Esophagus (tissue), 2 donors: Measurements from ENCODE around the gene WNT5B. TPM values are rescaled to one million over a fixed set of nuclear protein-coding genes. Genes with fewer than 3 reads are reported as not detected.

Experiments
- H3K27ac ChIP-seq, 2 donors: one replicate each; pipeline ENCODE4 v1.5.1; 2013; ENCODE audit warnings: low read depth in 2 of 2, mild to moderate bottlenecking in 2 of 2, inconsistent platforms in 1 of 2, low read length in 1 of 2, moderate library complexity in 1 of 2
- H3K27me3 ChIP-seq, 2 donors: one replicate each; pipeline ENCODE4 v1.6.1; 2013; ENCODE audit warnings: low read length in 2 of 2, control low read depth in 1 of 2, mild to moderate bottlenecking in 1 of 2; ENCODE audit not compliant: insufficient read depth in 2 of 2, control insufficient read depth in 1 of 2
- H3K36me3 ChIP-seq, 2 donors: one replicate each; pipeline ENCODE4 v1.6.1; 2013; ENCODE audit warnings: low read length in 1 of 2; ENCODE audit not compliant: control insufficient read depth in 2 of 2, insufficient read depth in 2 of 2
- H3K4me1 ChIP-seq, 2 donors: one replicate each; pipeline ENCODE4 v1.6.1; 2013; ENCODE audit warnings: low read length in 1 of 2; ENCODE audit not compliant: control insufficient read depth in 2 of 2, insufficient read depth in 2 of 2
- H3K4me3 ChIP-seq, 2 donors: one replicate each; pipeline ENCODE4 v1.5.1; 2013; ENCODE audit warnings: low read length in 2 of 2, mild to moderate bottlenecking in 2 of 2, low read depth in 1 of 2, moderate library complexity in 1 of 2
- H3K9me3 ChIP-seq, 2 donors: one replicate each; pipeline ENCODE4 v1.6.1; 2013; ENCODE audit warnings: mild to moderate bottlenecking in 2 of 2, low read depth in 1 of 2, low read length in 1 of 2, moderate library complexity in 1 of 2; ENCODE audit not compliant: control insufficient read depth in 2 of 2, insufficient read depth in 1 of 2
- WGBS, 2 donors: extraction: QIAGEN DNeasy Blood & Tissue Kit; methylation state at CpG; one replicate each; pipeline ENCODE4 v1.1.7; 2013; 5-methylcytosine and 5-hydroxymethylcytosine counted together
- polyA plus RNA-seq, 2 donors: library from polyadenylated mRNA; stranded (reverse); fragments of 200-250 nt; gene quantifications; one replicate each; pipeline ENCODE4 v1.2.3, GENCODE V29; 2013
- donor health status: healthy with polysubstance abuse.
- donor health status: Bipolar disorder and iron deficiency.

The WNT5B gene
- polyA plus RNA-seq, 2 donors = 10.1 to 13.9 TPM

DNA sequence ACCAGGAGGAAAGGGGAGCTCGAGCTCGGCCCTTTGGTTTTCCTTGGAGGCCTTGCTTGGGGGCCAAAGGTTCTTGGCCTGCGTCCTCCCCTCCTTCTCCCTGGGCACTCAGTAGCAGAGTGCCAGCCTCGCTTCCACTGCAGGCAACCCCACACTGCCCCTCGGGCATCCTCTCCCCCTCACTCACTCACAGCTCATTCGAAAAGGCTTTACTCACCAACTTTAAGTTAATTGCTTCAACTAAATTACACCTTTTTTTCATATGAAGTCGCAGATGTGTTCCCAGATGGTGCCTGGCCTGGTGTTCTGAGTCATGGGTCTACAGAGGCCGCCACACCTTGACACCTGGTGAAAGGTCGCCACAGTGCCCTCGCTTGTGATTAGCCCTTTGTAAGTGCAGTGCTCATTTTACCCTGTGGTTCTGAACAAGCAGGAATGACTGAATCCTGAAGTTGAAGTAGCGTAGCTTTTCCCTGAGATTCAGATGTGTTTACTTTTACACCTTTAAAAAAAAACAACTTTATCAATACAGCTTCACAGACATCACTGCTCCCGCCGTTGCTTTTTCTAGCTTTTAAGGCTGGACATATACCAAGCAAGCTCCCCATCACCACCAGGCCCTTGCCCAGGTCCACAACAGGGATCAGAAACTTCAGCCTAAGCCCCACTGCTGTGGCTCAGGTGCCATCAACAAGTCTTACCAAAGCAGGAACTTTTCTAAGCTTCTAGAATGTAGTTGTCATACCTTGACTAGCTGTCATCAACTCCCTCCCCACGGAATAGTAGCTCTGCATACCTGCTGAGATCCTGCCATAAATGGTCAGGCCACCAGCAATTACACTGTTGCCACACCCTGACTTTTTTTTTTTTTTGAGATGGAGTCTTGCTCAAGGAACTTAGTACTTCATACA is 41.6 kb downstream of the WNT5B start:
- H3K4me3 ChIP-seq = no peak overlapping the region
- 73 to 80% methylated on average over 14 of the region's 14 CpGs for WGBS, 2 donors
- H3K9me3 ChIP-seq = no peaks in the 10 kb centered on the region
- H3K4me1 ChIP-seq = no peaks in the 10 kb centered on the region
- H3K27me3 ChIP-seq = no peaks in the 10 kb centered on the region
- H3K27ac ChIP-seq = peak overlapping the region; percentile 22 to 57
- H3K36me3 ChIP-seq = no peaks in the 10 kb centered on the region

DNA sequence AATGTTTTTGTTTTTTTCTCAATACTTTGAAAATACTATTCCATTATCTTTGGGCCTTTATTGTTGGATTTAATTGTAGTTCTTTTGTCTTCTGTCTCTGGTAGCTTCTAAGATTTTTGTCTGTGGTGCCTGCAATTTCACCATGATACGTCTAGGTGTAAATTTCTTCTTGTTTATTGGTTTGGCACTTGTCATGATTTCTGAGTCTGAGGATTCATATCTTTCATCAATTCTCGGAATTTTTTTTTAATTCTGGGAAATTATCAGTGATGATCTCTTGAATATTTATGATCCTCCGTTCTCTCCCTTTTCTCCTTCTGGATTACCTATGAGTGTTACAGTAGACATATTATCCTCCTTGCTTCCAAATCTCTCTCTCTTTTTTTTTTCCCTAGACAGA is 47.0 kb downstream of the WNT5B start:
- no peaks in the 10 kb centered on the region for H3K36me3 ChIP-seq
- 93 to 94% methylated on average over 3 of the region's 3 CpGs for WGBS, 2 donors

DNA sequence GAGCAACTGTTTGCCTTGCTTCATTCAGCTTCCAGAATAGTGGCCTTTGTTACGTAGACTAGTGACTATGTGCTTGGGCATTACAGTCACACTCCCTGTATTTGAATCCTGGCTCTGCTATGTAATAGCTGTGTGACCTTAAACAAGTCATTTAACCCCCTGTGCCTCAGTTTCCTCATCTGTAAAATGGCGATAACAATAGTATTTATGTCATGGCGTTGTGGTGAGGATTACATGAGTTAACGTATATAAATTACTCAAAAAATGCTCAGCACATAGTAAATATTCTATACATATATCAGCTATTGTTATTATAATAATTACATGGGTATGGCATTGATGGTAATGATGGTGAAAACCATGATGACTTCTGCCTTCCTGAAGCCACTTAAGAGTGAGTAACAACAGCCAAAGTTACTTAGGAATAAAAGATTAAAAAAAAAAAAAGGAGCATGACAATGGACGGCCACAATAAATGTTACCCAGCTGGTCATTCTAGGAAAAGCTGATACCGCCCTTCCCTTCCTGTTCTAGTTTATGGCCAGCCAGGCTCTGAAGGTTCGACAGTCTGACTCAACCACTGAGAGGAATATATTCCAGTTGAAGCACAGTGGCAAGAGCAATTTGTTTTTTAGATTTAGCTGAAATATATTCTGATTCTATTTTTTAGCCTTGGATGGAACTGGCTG is 51.9 kb downstream of the WNT5B start:
- no peaks in the 10 kb centered on the region for H3K27me3 ChIP-seq
- H3K36me3 ChIP-seq = no peaks in the 10 kb centered on the region
- H3K4me3 ChIP-seq = no peak overlapping the region
- H3K9me3 ChIP-seq = no peaks in the 10 kb centered on the region
- WGBS, 2 donors = 73 to 74% methylated on average over 7 of the region's 7 CpGs
- no peaks in the 10 kb centered on the region for H3K4me1 ChIP-seq
- peak overlapping the region in 1 of 2 donors; percentile 55 for H3K27ac ChIP-seq

More for the DNA sequence above, 47.0 kb downstream of the WNT5B start:
- Histone ChIP-seq H3K27me3 (no peaks in the 10 kb centered on the region), H3K4me1 (no peaks in the 10 kb centered on the region), H3K27ac (no peak overlapping the region), H3K4me3 (no peak overlapping the region), H3K9me3 (no peaks in the 10 kb centered on the region)

DNA sequence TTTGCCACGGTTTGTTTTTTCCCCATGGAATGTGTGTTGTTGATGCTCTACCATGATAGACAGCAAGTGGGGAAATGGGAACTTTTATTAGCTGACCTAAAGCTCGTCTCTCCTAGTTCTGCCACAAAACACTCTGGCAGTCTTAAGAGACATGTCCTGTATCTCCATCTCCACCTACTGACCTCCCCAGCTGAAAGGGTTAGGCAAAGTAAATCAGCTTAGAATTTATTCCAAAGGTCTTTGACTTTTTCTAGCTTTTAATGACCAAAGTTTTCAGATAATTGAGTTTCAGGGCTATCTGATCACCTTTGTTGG is 52.4 kb downstream of the WNT5B start:
- H3K27ac ChIP-seq = peak overlapping the region in 1 of 2 donors; percentile 55

DNA sequence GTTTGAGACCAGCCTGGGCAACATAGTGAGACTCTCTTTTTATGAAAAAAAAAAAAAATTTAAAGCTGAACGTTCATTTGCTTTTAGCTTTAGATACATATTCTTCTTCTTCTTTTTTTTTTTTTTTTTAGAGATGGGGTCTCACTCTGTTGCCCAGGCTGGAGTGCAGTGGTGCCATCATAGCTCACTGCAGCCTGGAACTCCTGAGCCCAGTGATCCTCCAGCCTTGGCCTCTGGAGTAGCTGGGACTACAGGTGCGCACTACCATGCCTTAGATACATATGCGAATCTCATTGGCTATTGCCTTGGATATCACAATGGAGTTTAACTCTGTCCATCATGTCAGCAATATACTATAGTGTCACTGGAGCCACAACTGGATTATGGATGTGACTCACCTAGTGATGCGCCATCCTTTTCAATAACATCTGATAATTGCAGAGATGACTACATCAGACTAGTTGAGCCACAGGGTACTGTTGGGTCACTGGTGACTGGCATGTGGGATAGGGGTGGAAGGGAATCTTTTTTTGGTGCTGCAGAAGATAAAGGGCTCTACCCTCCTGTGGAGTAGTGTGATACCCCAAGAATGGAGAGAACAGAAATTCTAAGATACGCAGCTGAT is 59.2 kb downstream of the WNT5B start:
- Histone ChIP-seq H3K9me3 (no peaks in the 10 kb centered on the region), H3K4me3 (no peak overlapping the region), H3K27ac (no peak overlapping the region), H3K27me3 (no peaks in the 10 kb centered on the region), H3K4me1 (no peaks in the 10 kb centered on the region), H3K36me3 (no peaks in the 10 kb centered on the region)
- WGBS, 2 donors = 94 to 95% methylated on average over 5 of the region's 5 CpGs

More for the DNA sequence above, 52.4 kb downstream of the WNT5B start:
- H3K27me3 ChIP-seq = no peaks in the 10 kb centered on the region
- 58 to 60% methylated on average over 2 of the region's 2 CpGs for WGBS, 2 donors
- no peak overlapping the region for H3K4me3 ChIP-seq
- H3K9me3 ChIP-seq = no peaks in the 10 kb centered on the region
- no peaks in the 10 kb centered on the region for H3K4me1 ChIP-seq
- no peaks in the 10 kb centered on the region for H3K36me3 ChIP-seq

DNA sequence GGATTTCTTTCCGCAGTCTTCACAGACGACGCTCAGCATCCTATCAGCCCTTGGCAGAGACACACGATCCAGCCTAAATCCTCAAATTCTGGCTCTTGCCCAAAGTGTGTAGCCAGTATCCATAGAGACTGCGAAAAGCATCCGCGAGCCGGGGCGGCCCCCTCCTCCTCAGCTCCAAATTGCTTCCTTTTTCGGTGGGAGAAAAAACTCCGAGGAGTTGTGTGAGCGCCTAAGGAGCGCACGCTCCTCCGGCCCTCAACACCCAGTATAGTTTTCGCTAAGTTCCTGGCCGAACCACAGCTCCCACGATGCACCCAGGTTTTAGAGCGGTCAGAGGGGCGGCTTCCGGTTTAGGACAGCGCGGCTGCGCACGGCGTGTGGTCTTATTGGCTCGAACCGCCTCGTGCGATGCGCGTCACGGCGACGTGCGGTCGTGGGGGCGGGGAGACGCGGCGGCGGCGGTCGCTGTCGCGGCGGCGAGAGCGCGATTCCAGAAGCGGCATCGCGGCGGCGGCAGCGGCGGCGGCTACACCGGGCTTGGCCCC is 61.6 kb downstream of the WNT5B start, which contains the start of gene ADIPOR2:
Gene ADIPOR2, plus strand, starts transcription at position 493 of the 545 bp plus-strand sequence. CDS start 63,274 bp downstream, outside the sequence.
- Histone ChIP-seq H3K27ac (peak within 1 kb of the TSS; percentile 92 to 98), H3K36me3 (no peaks in the 10 kb centered on the region), H3K27me3 (no peaks in the 10 kb centered on the region), H3K9me3 (no peaks in the 10 kb centered on the region), H3K4me1 (no peaks in the 10 kb centered on the region), H3K4me3 (peak within 1 kb of the TSS; percentile 76 to 98)
- WGBS, 2 donors = 0% methylated on average over 51 to 59 of the region's 59 CpGs

DNA sequence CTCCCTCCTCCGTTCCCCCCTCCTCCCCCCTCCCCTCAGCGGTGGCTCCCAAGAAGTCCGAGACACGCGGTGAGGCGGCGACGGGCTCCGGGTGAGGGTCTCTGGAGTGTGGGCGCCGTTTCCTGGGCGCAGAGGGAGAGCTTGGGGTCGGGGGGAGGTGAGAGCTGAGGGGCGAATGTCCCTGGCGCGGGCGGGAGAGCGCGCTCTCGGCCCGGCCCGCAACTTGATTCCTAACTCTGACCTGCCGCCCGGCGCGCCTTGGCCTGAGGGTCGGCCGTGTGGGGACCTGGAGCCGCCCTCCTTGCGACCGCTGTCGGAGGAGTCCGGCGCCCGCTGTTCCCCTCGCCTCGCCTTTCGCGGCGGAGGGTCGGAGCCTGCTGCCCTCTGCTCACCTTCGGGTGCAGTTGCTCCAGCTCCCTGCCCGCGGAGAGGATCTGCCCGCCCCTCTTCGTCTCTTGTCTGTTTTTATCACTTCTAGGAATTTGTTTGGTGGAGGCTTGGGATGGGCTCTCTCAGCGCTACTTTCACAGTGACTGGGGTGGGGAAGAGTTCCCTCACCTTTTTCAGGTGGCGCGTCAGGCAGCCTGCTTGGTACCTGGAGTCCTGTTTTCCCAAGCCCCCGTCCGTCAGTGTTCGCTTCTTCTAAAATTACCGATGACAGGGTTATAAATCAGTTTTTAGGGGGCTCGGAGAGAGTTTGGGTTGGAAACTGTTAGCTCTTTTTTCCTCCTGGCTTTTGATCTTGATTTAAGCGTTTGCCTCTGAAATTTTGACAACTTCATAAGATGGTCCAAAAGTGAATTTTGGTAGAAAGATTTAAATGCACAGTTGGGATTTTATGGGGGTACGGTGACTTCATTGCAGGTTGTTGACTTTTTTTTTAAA is 62.3 kb downstream of the WNT5B start:
- Histone ChIP-seq H3K27ac (peak overlapping the region; percentile 88 to 92), H3K36me3 (no peaks in the 10 kb centered on the region), H3K4me3 (peak overlapping the region; percentile 76 to 98), H3K9me3 (no peaks in the 10 kb centered on the region), H3K27me3 (no peaks in the 10 kb centered on the region), H3K4me1 (no peaks in the 10 kb centered on the region)
- 0 to 2% methylated on average over 37 to 56 of the region's 56 CpGs for WGBS, 2 donors

DNA sequence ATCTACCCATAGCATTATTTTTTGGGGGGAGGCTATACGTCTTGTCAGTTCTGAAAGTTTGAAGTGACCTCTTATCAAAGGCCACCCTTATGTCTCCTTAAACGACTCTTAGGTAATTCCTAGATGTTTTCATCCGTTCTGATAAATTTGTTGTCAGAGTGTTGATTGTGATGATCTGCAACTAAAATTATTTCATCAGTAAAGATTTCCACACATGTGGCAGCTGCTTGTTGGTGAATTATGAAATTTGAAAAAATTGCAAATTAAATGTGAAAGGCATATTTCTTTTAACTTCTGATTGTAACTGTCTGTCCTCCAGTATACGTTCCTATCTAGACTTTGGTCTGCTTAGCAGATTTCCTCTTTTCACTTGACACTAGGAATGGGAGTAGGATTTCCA is 63.2 kb downstream of the WNT5B start:
- 39 to 45% methylated on average over 4 of the region's 4 CpGs for WGBS, 2 donors
- Histone ChIP-seq H3K4me3 (peak overlapping the region in 1 of 2 donors; percentile 76), H3K9me3 (no peaks in the 10 kb centered on the region), H3K36me3 (no peaks in the 10 kb centered on the region), H3K27me3 (no peaks in the 10 kb centered on the region), H3K27ac (no peak overlapping the region), H3K4me1 (no peaks in the 10 kb centered on the region)
